ENCODE data around the gene ZG16. TPM values are rescaled to one million over a fixed set of nuclear protein-coding genes. Genes with fewer than 3 reads are reported as not detected.
"Not testable (repeated sequence)": the region's sequence is repeated elsewhere in the genome, so short reads cannot be mapped to it uniquely, and the experiment has no call there.

ZG16 gene
- total and polyA plus RNA-seq, 4 donors, result 0.12 to 23.9 (median 4.3) TPM; not detected in 1

DNA sequence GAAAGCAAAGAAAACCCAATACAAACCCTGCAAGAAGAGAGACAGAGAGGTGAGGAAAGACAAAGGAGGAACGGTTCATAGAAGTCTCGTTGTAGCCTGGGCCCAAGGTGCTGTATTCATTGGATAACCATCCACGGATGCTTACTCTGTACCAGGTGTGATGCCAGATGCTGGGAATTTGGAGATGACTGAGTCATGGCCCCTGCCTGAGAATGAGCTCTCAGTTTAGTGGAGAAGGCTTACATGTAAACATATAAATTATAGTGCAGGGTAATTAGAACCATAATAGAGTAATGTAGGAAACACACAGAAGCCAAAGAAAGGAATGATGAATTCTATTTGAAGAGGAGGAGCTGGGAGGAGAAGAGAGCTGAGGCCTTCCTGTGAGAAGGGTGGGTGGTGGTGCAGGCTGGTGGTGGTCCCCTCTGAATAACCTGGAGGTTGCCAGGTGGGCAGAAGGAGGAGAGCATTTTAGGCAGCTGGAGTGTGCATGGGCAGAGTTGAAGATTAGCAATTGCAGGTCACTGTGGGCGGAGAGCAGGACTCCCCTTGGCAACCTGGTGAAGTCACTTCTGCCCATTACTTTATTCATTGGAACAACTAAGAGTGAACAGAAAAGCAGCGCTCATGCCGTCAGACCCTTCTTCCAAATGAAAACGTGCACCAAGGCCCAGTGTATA is 7.7 kb upstream of the ZG16 start:
- Histone ChIP-seq H3K27ac (ENCODE audit: low read depth in 1 of 2, low read length in 2 of 2) (no peak overlapping the region), H3K36me3 (ENCODE audit: control insufficient read depth in 1 of 2, insufficient read depth in 2 of 2, low read length in 1 of 2) (no peaks in the 10 kb centered on the region), H3K4me1 (ENCODE audit: control insufficient read depth in 1 of 2, insufficient read depth in 2 of 2, low read length in 2 of 2) (no peaks in the 10 kb centered on the region), H3K4me3 (ENCODE audit: low read length in 2 of 2) (no peak overlapping the region), H3K27me3 (ENCODE audit: control insufficient read depth in 1 of 2, insufficient read depth in 2 of 2, low read length in 1 of 2) (no peaks in the 10 kb centered on the region), H3K9me3 (ENCODE audit: control insufficient read depth, low read length) (no peaks in the 10 kb centered on the region)
- DNase-seq (no peak), ATAC-seq (ENCODE audit: low FRiP score) (no peak)
- WGBS, 2 donors, result 77 to 78% methylated on average over 7 of the region's 7 CpGs
- intact Hi-C loops (cut with DNase I), result no loop called here

DNA sequence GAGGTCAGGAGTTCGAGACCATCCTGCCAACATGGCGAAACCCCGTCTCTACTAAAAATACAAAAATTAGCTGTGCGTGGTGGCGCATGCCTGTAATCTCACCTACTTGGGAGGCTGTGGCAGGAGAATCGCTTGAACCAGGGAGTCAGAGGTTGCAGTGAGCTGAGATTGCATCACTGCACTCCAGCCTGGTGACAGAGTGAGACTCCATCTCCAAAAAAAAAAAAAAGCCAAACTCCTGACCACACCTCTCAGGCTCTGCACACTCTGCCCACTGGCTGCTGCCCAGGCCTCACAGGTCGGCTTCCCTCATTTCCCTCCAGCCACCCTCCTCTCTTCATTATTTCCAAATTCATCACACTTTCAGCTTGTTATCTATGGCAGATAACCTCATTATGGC is 5.7 kb upstream of the ZG16 start:
- not testable (repeated sequence) for ATAC-seq (ENCODE audit: low FRiP score); H3K9me3 ChIP-seq (ENCODE audit: control insufficient read depth, low read length)
- WGBS, 2 donors, result 82 to 87% methylated on average over 7 of the region's 7 CpGs

DNA sequence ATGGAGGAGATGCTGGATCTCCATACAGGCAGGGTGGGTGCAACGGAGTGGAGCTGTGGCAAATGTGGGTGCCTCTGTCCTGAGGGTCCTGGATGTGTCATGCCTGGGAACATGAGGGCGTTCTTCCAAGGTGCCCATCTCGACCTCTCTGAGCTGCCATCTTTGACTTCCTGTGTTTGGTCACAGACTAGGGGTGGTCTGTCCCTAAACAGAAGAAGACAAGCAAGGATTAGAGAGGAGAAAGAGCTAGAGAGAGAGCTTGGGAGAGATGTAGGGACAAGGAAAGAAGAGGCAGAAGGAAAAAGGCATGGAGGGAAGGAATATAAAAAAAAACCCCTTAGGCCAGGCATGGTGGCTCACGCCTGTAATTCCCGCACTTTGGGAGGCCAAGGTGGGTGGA is 3.3 kb upstream of the ZG16 start:
- intact Hi-C loops (cut with DNase I), result no loop called here
- Histone ChIP-seq H3K27me3 (ENCODE audit: control insufficient read depth in 1 of 2, insufficient read depth in 2 of 2, low read length in 1 of 2) (no peaks in the 10 kb centered on the region), H3K4me3 (ENCODE audit: low read length in 2 of 2) (no peak overlapping the region), H3K9me3 (ENCODE audit: control insufficient read depth, low read length) (no peaks in the 10 kb centered on the region), H3K36me3 (ENCODE audit: control insufficient read depth in 1 of 2, insufficient read depth in 2 of 2, low read length in 1 of 2) (no peaks in the 10 kb centered on the region), H3K4me1 (ENCODE audit: control insufficient read depth in 1 of 2, insufficient read depth in 2 of 2, low read length in 2 of 2) (no peaks in the 10 kb centered on the region), H3K27ac (ENCODE audit: low read depth in 1 of 2, low read length in 2 of 2) (no peak overlapping the region)
- 89 to 90% methylated on average over 5 of the region's 5 CpGs for WGBS, 2 donors
- DNase-seq (no peak), ATAC-seq (ENCODE audit: low FRiP score) (no peak)

More for the DNA sequence above, 5.7 kb upstream of the ZG16 start:
- H3K27me3 ChIP-seq (ENCODE audit: control insufficient read depth in 1 of 2, insufficient read depth in 2 of 2, low read length in 1 of 2); DNase-seq; H3K4me3 ChIP-seq (ENCODE audit: low read length in 2 of 2); H3K27ac ChIP-seq (ENCODE audit: low read depth in 1 of 2, low read length in 2 of 2); H3K4me1 ChIP-seq (ENCODE audit: control insufficient read depth in 1 of 2, insufficient read depth in 2 of 2, low read length in 2 of 2); H3K36me3 ChIP-seq (ENCODE audit: control insufficient read depth in 1 of 2, insufficient read depth in 2 of 2, low read length in 1 of 2); intact Hi-C loops (cut with DNase I): not testable (repeated sequence)

DNA sequence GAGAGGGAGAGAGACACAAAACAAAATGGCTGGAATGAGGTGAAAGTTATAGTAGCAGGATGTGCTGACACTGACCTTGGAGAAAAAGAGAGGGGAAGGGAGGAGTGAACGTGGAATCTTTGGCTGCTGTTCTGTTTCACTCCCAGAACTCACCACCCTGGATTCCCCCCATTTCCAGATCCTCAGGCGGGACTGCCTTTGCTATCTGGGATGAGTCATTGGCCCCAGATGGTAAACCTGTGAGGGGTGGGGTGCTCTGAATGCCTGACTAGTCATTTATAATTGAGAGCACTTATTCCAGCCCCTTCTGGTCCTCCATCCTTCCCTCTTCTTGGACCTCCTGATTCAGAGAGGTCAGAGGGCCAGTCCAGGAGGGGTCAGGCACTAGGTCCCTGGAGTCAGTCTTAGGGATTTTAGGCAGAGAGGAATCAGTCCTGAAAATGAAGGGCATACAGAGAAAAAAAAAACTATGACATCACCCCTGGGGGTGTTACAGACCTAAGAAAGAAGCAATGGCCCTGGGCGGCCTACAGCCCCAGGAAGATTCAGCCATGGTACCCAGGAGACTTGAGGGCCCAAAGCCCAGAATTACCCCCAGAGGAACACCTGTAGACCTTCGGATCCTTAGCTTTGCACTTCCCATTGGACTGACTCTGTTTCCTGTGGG is 2.2 kb upstream of the ZG16 start:
- no peak overlapping the region for H3K4me3 ChIP-seq (ENCODE audit: low read length in 2 of 2)
- intact Hi-C loops (cut with DNase I), result no loop called here
- no peaks in the 10 kb centered on the region for H3K36me3 ChIP-seq (ENCODE audit: control insufficient read depth in 1 of 2, insufficient read depth in 2 of 2, low read length in 1 of 2)
- H3K27ac ChIP-seq (ENCODE audit: low read depth in 1 of 2, low read length in 2 of 2), result no peak overlapping the region
- H3K27me3 ChIP-seq (ENCODE audit: control insufficient read depth in 1 of 2, insufficient read depth in 2 of 2, low read length in 1 of 2), result no peaks in the 10 kb centered on the region
- ATAC-seq (ENCODE audit: low FRiP score) (no peak), DNase-seq (no peak)
- no peaks in the 10 kb centered on the region for H3K9me3 ChIP-seq (ENCODE audit: control insufficient read depth, low read length)
- H3K4me1 ChIP-seq (ENCODE audit: control insufficient read depth in 1 of 2, insufficient read depth in 2 of 2, low read length in 2 of 2), result no peaks in the 10 kb centered on the region
- 77 to 85% methylated on average over 4 of the region's 4 CpGs for WGBS, 2 donors

DNA sequence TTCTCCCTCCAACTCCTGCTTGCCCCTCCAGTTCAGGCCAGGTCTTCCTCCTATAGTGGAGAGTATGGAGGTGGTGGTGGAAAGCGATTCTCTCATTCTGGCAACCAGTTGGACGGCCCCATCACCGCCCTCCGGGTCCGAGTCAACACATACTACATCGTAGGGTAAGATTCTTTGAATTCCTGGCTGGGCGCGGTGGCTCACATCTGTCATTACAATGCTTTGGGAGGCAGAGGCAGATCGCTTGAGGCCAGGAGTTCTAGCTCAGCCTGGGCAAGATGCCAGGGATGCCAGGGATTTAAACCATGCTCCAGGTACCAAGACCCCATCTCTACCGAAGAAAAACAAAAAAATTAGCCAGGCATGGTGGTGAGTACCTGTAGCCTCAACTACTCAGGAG is 1.4 kb downstream of the ZG16 start:
- no peak for ATAC-seq (ENCODE audit: low FRiP score)
- Histone ChIP-seq H3K36me3 (ENCODE audit: control insufficient read depth in 1 of 2, insufficient read depth in 2 of 2, low read length in 1 of 2) (no peaks in the 10 kb centered on the region), H3K4me3 (ENCODE audit: low read length in 2 of 2) (no peak overlapping the region), H3K4me1 (ENCODE audit: control insufficient read depth in 1 of 2, insufficient read depth in 2 of 2, low read length in 2 of 2) (no peaks in the 10 kb centered on the region), H3K27me3 (ENCODE audit: control insufficient read depth in 1 of 2, insufficient read depth in 2 of 2, low read length in 1 of 2) (no peaks in the 10 kb centered on the region), H3K9me3 (ENCODE audit: control insufficient read depth, low read length) (no peaks in the 10 kb centered on the region), H3K27ac (ENCODE audit: low read depth in 1 of 2, low read length in 2 of 2) (no peak overlapping the region)
- intact Hi-C loops (cut with DNase I), result no loop called here
- no peak for DNase-seq
- 23 to 34% methylated on average over 10 of the region's 10 CpGs for WGBS, 2 donors

DNA sequence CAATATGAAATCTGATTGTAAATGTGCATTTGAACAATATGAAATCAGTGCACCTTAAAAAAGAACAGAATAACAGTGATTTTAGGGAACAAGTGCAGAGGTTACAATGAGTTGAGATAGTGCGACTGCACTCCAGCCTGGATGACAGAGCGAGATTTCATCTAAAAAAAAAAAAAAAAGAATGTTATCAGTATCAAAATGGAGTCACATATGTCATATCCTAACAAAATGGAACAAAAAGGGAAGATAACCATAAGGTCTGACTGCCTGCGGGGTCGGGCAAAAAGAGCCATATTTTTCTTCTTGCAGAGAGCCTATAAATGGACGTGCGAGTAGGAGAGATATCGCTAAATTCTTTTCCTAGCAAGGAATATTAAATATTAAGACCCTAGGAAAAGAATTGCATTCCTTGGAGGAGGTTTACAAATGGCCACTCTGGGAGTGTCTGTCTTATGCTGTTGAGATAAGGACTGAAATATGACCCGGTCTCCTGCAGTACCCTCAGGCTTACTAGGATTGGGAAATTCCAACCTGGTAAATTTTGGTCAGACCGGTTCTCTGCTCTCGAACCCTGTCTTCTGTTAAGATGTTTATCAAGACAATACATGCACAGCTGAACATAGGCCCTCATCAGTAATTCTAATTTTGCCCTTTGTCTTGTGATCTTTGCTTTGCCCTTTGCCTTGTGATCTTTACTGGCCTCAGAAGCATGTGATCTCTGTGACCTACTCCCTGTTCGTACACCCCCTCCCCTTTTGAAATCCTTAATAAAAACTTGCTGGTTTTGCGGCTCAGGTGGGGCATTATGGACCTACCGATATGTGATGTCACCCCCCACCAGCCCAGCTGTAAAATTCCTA is 5.3 kb downstream of the ZG16 start:
- H3K9me3 ChIP-seq (ENCODE audit: control insufficient read depth, low read length); H3K4me1 ChIP-seq (ENCODE audit: control insufficient read depth in 1 of 2, insufficient read depth in 2 of 2, low read length in 2 of 2); intact Hi-C loops (cut with DNase I); DNase-seq; H3K27ac ChIP-seq (ENCODE audit: low read depth in 1 of 2, low read length in 2 of 2); H3K4me3 ChIP-seq (ENCODE audit: low read length in 2 of 2); H3K27me3 ChIP-seq (ENCODE audit: control insufficient read depth in 1 of 2, insufficient read depth in 2 of 2, low read length in 1 of 2); H3K36me3 ChIP-seq (ENCODE audit: control insufficient read depth in 1 of 2, insufficient read depth in 2 of 2, low read length in 1 of 2); ATAC-seq (ENCODE audit: low FRiP score): not testable (repeated sequence)
- WGBS, 2 donors, result 49 to 54% methylated on average over 13 of the region's 13 CpGs

DNA sequence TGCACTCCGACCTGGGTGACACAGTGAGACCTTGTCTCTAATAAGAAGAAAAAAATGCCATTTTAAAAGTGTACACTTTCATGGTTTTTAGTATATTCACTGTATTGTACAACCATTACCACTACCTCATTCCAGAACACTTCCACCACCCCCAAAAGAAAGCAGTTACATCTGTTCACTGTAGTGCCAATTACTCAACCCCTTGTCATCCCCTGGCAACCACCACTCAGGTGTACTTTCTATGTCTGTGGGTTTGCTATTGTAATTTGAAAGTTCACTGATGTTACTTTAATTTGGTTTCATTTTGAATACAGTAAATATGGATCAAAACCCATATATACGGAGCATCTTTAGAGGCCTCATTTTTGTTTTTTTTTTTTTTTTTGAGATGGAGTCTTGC is 6.1 kb downstream of the ZG16 start:
- no peak for DNase-seq
- H3K27me3 ChIP-seq (ENCODE audit: control insufficient read depth in 1 of 2, insufficient read depth in 2 of 2, low read length in 1 of 2), result no peaks in the 10 kb centered on the region
- H3K27ac ChIP-seq (ENCODE audit: low read depth in 1 of 2, low read length in 2 of 2), result no peak overlapping the region
- H3K36me3 ChIP-seq (ENCODE audit: control insufficient read depth in 1 of 2, insufficient read depth in 2 of 2, low read length in 1 of 2), result no peaks in the 10 kb centered on the region
- no peaks in the 10 kb centered on the region for H3K9me3 ChIP-seq (ENCODE audit: control insufficient read depth, low read length)
- WGBS, 2 donors, result 92 to 100% methylated on average over 2 of the region's 2 CpGs
- ATAC-seq (ENCODE audit: low FRiP score), result no peak
- no peak overlapping the region for H3K4me3 ChIP-seq (ENCODE audit: low read length in 2 of 2)
- intact Hi-C loops (cut with DNase I), result no loop called here
- no peaks in the 10 kb centered on the region for H3K4me1 ChIP-seq (ENCODE audit: control insufficient read depth in 1 of 2, insufficient read depth in 2 of 2, low read length in 2 of 2)

DNA sequence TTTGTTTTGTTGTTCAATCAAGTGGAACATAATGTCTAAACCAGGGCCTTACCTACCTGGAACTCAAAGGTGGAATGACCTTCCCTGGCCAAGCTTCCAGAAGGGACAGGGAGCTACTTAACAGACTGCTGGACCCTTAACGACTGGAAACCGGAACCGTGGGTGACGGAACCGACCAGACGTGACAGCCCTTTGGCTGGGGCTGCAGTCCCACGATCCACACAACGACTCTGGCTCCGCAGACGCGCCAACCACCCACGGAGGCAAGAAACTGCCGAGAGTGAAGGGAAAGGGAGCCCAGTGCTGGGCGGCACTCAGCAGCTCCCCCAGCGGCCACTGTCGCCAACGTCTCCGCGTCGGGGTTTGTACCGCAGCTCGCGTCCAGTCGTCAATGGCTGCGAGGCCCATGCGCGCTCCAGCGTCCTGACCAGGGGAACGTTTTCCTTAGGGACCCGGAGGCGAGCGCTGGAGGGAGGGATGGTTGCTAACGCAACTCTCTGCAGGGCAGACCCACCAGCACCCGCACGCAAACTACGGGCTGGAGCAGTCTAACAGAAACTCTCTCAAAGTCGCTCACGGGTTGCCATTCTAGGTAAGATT is 6.9 kb downstream of the ZG16 start:
- 2 to 4% methylated on average over 38 of the region's 38 CpGs for WGBS, 2 donors
- Histone ChIP-seq H3K27ac (ENCODE audit: low read depth in 1 of 2, low read length in 2 of 2) (no peak overlapping the region), H3K9me3 (ENCODE audit: control insufficient read depth, low read length) (no peaks in the 10 kb centered on the region), H3K4me1 (ENCODE audit: control insufficient read depth in 1 of 2, insufficient read depth in 2 of 2, low read length in 2 of 2) (no peaks in the 10 kb centered on the region), H3K4me3 (ENCODE audit: low read length in 2 of 2) (no peak overlapping the region), H3K27me3 (ENCODE audit: control insufficient read depth in 1 of 2, insufficient read depth in 2 of 2, low read length in 1 of 2) (no peaks in the 10 kb centered on the region), H3K36me3 (ENCODE audit: control insufficient read depth in 1 of 2, insufficient read depth in 2 of 2, low read length in 1 of 2) (no peaks in the 10 kb centered on the region)
- ATAC-seq (ENCODE audit: low FRiP score) (peak; percentile 91), DNase-seq (peak; percentile 88 to 94)
- intact Hi-C loops (cut with DNase I), result no loop called here
